C4-2B (cell line): ENCODE measurements around the gene NCF2.

ENCODE experiments used
- ZFX ChIP-seq: fragments of 450-650 bp; IDR thresholded peaks from 2 replicates; pipeline ENCODE4 v1.6.1; 2017
- TF ChIP-seq, protein P1 (sequence below): fragments of 450-650 bp; conservative IDR thresholded peaks from 2 replicates; pipeline ENCODE4 v1.5.1; 2017; ENCODE audit warnings: mild to moderate bottlenecking

DNA sequence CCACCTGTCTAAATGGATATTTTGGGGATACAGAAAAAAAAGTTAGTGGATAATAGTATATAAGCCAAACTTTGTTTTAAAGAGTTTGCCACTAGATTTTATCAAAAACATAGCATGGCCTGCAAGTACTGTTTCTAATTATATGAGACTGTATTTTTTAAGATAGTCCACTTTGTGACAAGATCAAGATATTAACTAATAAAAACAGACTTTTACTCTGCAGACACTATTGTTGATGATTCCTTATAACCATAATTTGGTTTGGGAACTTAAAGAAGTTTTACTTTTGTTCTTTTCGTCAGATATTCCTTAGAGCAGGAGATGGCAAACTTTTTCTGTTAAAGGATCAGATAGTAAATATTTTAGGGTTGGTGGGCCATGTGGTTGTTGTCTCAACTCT is 81.6 kb downstream of the NCF2 start:
- TF ChIP-seq, protein P1, sequence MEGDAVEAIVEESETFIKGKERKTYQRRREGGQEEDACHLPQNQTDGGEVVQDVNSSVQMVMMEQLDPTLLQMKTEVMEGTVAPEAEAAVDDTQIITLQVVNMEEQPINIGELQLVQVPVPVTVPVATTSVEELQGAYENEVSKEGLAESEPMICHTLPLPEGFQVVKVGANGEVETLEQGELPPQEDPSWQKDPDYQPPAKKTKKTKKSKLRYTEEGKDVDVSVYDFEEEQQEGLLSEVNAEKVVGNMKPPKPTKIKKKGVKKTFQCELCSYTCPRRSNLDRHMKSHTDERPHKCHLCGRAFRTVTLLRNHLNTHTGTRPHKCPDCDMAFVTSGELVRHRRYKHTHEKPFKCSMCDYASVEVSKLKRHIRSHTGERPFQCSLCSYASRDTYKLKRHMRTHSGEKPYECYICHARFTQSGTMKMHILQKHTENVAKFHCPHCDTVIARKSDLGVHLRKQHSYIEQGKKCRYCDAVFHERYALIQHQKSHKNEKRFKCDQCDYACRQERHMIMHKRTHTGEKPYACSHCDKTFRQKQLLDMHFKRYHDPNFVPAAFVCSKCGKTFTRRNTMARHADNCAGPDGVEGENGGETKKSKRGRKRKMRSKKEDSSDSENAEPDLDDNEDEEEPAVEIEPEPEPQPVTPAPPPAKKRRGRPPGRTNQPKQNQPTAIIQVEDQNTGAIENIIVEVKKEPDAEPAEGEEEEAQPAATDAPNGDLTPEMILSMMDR, result no peak
- TF ChIP-seq ZFX, result no peak
